Measurements from ENCODE around the gene CCDC73.

The CCDC73 gene

GRCh38 chr11:32704261-32704660 is 90.2 kb downstream of the CCDC73 start:
- TF ChIP-seq CTCF (IDR thresholded peaks at IDR 0.05; ENCODE audit: extremely low read depth, insufficient read depth, missing control alignments), result no peak
- in situ Hi-C loops (cut with MboI; ENCODE audit: low pct_unique_long_range_greater_than_20kb, low sequenced_read_pairs, unreplicated experiment), result no loop called here
- no peak for DNase-seq (ENCODE audit: low spot score)

GRCh38 chr11:32701616-32702015 is 92.8 kb downstream of the CCDC73 start:
- DNase-seq (ENCODE audit: low spot score), result no peak
- in situ Hi-C loops (cut with MboI; ENCODE audit: low pct_unique_long_range_greater_than_20kb, low sequenced_read_pairs, unreplicated experiment), result no loop called here

GRCh38 chr11:32698579-32698978 is 95.9 kb downstream of the CCDC73 start:
- no peak for DNase-seq (ENCODE audit: low spot score)
- in situ Hi-C loops (cut with MboI; ENCODE audit: low pct_unique_long_range_greater_than_20kb, low sequenced_read_pairs, unreplicated experiment), result no loop called here
- no peak for TF ChIP-seq CTCF (IDR thresholded peaks at IDR 0.05; ENCODE audit: extremely low read depth, insufficient read depth, missing control alignments)

More at GRCh38 chr11:32701616-32702015, 92.8 kb downstream of the CCDC73 start:
- no peak for TF ChIP-seq CTCF (IDR thresholded peaks at IDR 0.05; ENCODE audit: extremely low read depth, insufficient read depth, missing control alignments)

- DNase-seq (ENCODE audit: low spot score), result no peak
- in situ Hi-C loops (cut with MboI; ENCODE audit: low pct_unique_long_range_greater_than_20kb, low sequenced_read_pairs, unreplicated experiment), result no loop called here
- no peak for TF ChIP-seq CTCF (IDR thresholded peaks at IDR 0.05; ENCODE audit: extremely low read depth, insufficient read depth, missing control alignments)
Observed at GRCh38 chr11:32671051-32671450, 123.4 kb downstream of the CCDC73 start.

GRCh38 chr11:32659672-32660071 is 134.8 kb downstream of the CCDC73 start:
- DNase-seq (ENCODE audit: low spot score), result no peak
- in situ Hi-C loops (cut with MboI; ENCODE audit: low pct_unique_long_range_greater_than_20kb, low sequenced_read_pairs, unreplicated experiment), result no loop called here
- no peak for TF ChIP-seq CTCF (IDR thresholded peaks at IDR 0.05; ENCODE audit: extremely low read depth, insufficient read depth, missing control alignments)

GRCh38 chr11:32658639-32659406 is 135.6 kb downstream of the CCDC73 start:
- TF ChIP-seq CTCF (IDR thresholded peaks at IDR 0.05; ENCODE audit: extremely low read depth, insufficient read depth, missing control alignments), result no peak
- in situ Hi-C loops (cut with MboI; ENCODE audit: low pct_unique_long_range_greater_than_20kb, low sequenced_read_pairs, unreplicated experiment), result no loop called here

More at GRCh38 chr11:32658639-32659406, 135.6 kb downstream of the CCDC73 start:
- no peak for DNase-seq (ENCODE audit: low spot score)
